GM18526 (cell line): ENCODE measurements around the gene GRID2.

Source experiments
- POLR2A ChIP-seq: IDR thresholded peaks from 3 replicates; pipeline ENCODE4 v1.6.1; 2011; ENCODE audit not compliant: insufficient read length; ENCODE audit errors: extremely low read depth

Gene GRID2

GRCh38 chr4:93002240-93002639, 698.5 kb downstream of the GRID2 start:
- no peak for TF ChIP-seq POLR2A

DNA sequence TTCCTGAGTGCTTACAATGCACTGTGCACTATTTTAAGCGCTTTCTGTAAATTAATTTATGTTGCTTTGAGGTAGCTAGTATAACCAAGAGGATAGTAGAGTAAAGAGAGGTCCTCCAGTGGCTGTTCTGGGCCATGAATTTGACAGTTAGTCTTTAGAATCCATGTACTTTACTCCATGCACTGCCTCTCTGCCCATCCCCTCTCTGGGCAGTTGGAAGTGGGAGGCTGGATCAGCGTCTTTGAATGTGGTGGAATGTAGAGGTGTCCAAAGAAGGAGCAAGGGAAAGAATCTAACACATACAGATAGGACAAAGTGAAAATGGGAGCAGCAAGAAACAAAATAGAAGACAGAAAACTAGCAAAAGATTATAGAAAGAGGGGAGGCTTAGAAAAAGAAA, 712.6 kb downstream of the GRID2 start:
- TF ChIP-seq POLR2A, result no peak

GRCh38 chr4:93018243-93018642, 714.5 kb downstream of the GRID2 start:
- no peak for TF ChIP-seq POLR2A

DNA sequence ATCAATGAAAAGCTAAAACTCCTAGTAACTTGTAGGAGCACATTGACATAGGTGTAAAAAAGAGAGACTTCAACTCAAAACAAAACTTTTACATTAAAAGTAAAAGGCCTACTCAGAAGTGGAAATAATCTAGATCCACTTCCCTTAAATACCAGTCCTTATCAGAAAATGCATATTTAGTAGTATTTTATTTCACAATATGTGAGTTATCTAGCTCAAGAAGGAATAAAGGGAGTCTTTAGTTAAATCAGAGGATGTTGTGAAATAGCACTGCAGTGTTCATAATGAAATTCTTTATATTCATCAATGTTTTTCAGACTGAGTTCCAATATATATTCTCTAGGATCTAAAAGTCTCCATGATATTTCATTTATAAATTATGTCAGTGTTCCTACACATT, 715.0 kb downstream of the GRID2 start:
- no peak for TF ChIP-seq POLR2A

DNA sequence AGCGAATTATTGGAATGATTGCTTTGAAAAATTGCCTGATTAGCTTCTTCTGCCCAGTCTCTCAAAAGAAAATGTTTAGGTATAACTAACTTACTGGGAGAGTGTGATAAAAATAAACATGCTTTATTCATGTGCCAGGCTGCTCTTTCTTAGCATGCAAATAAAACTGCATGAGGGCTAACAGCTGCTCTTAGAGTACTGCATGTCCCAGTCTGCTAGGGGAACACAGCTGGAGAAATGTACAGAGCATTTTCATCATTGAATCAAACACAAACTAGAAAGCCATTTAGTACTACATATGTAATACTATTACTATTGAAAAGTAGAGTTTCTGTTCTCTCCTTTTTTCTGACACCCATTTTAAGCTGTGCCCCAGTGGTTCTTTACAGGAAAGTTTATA, 726.0 kb downstream of the GRID2 start:
- no peak for TF ChIP-seq POLR2A

DNA sequence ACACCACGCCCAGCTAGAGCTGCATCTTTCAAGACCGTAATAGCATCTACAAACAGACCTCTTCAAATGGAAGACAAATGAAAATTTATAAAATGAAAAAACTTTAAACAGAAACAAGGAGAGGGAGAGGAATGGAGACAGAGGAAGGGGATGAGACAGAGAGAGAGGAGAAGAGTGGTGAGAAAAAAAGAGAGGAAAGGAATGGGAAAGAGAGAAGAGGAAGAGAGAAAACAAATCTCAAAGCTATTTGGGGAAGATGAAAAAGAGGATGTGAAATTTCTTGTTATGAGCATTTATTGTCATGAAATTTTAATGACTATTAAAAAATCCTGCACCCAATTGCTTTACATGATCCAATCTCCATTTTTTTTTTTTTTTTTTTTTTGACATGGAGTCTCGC, 726.9 kb downstream of the GRID2 start:
- no peak for TF ChIP-seq POLR2A

DNA sequence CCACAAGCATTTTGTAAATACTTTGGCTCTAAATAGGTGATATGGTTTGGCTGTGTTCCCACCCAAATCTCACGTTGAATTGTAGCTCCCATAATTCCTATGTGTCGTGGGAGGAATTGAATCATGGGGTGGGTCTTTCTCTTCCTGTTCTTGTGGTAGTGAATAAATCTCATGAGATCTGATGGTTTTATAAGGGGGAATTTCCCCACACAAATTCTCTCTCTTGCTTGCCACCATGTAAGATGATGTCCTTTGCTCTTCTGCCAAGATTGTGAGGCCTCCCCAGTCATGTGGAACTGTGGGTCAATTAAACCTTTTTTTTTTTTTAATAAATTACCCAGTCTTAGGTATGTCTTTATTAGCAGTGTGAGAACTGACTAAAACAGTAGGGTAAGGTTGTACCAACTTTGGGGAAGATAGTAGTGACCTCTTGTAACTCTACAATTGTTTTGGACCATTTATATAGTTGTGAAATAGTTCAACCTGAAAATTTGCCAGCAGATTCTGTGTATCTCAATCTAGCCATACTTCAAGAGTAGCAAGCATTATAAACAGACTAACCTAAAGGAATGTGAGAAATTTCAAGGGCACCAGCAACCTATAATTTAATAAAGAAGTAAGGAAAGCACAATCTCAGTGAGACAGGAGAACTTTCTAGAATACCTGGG, 727.8 kb downstream of the GRID2 start:
- no peak for TF ChIP-seq POLR2A

DNA sequence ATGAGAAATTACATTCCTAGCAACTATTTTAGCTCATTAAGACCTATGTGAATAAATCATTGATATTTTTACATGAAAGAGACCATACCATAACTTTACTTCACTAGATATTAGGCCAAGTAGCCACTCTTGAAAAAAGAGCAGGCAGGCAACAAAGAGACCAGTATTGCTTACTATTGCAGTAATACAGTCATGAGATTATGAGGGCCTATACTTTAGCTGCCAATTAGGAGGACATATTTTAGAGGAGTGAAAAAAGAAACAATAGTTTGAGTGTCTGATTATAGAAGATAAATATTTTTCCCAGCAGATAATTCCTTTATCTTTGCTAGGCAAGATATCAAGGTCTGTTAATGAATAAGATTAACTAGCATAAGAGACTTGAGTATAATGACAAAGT, 739.0 kb downstream of the GRID2 start:
- no peak for TF ChIP-seq POLR2A

GRCh38 chr4:93053140-93053539, 749.4 kb downstream of the GRID2 start:
- no peak for TF ChIP-seq POLR2A

DNA sequence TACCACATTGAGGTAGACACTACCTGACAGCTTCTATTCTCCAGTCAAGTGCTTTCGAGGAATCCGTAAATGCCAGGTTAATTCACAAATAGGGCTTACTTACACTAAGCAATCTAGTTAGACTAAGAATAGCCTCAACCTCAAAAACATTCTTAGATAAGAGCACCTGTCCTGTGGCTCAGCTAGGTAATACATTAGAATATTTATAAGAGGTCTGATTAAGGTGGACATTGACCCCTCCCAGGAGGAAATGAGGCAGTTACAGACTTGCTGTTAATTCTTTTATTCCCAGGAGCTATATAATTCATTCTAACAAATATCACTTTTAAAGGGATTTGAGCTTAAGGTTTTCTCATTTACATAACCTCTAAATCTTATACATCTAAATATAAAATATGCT, 758.1 kb downstream of the GRID2 start:
- no peak for TF ChIP-seq POLR2A

DNA sequence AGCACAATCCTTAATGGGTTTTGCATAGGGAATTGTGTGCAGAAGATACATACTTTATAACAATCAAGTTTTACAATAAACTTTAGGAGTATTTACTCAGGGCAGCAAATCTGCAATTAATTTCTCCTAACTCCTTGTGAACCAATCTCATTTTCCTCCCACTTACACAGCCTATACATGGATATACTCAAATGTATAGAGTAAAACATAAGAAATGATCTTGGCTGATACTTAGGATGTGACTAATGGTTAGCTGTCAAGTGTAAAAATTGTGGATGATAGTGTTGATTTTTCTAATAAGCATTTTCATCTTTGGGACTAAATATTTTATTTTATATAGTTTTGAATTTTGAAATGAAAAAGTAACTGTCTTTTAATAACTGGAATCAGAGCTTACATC, 759.6 kb downstream of the GRID2 start:
- TF ChIP-seq POLR2A, result no peak

- TF ChIP-seq POLR2A, result no peak
Measured at GRCh38 chr4:93065790-93066189, 762.0 kb downstream of the GRID2 start.

DNA sequence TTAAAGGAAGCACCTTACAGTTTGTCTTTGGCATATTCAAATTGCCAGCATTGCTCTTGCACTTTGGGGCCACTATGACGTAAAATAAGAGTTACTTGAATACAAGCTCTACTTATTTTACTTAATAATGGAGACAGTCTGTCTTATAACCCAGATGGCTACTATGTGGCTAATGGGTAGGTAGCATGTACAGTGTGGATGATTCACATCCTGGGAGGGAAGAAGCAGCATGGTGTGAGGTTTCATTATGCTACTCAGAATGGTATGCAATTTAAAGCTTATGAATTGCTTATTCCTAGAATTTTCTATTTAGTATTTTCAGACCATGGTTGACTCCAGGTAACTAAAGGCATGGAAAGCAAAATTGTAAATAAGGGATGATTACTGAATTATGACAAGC, 763.0 kb downstream of the GRID2 start:
- TF ChIP-seq POLR2A, result no peak

DNA sequence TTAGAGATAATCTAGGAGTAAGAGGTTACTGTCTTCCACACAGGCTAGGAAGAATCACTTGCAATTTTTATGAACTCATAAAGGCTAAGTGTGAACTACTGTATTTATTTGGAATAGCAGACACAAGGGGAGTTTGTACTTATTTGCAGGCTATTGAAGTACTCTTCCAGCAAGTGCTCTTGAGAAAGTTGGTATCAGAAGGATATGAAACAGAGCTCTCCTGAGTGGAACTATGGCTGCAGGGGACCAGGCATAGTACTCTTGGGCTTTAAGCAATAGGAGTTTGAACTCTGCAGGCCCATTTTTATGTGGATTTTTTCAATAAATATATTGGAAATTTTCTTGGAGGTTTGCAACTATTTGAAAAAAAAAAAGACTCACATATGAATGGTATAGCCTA, 768.5 kb downstream of the GRID2 start:
- TF ChIP-seq POLR2A, result no peak

- TF ChIP-seq POLR2A, result no peak
Measured at GRCh38 chr4:93080316-93080715, 776.5 kb downstream of the GRID2 start.

DNA sequence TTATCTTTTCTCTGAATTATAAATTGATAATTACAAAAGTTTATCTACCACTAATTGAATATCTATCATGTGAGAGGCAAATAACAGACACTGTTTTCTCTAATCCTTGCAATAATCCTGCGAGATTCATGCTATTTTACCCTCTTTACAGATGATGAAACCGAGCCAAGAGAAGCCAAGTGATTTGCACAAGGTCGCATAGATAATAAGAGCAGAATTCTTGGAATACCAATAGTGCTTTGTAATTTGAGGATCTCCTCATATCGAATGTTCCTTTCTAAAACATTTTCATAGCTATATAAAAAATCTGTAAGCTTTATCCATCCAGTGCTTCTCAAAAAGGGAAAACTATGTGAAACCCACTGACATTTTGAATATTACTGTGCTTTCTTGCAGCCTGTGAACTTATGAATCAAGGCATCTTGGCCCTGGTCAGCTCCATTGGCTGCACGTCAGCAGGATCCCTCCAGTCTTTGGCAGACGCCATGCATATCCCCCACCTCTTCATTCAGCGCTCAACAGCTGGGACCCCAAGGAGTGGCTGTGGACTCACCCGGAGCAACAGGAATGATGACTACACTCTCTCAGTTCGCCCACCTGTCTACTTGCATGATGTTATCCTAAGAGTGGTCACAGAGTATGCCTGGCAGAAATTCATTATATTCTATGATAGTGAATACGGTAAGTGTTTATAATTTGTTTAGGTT, 781.0 kb downstream of the GRID2 start:
- no peak for TF ChIP-seq POLR2A

DNA sequence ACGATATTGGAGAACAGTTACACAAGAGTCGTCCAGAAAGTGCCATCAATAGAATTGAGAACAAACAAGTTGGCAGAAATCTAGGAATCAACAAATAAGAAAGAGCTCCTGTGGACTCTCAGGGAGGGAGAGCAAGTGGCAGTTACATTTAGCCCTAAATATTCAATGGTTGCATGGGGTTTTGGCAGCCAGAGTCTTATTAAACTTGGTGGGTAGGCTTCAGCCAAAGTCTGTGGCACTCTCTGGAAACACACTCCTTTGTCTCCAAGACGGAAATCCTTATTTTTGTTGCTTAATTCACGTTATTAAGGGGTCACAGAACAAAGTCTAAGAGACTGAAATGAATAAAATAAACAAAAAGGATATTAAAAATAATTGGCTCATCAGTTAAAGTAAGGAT, 782.6 kb downstream of the GRID2 start:
- no peak for TF ChIP-seq POLR2A
